Prostate gland (tissue), 2 donors: ENCODE results near the gene NFATC2IP.

Experiments
- POLR2A ChIP-seq: fragments of 450-650 bp; IDR thresholded peaks from one replicate; pipeline ENCODE4 v1.6.1; 2016; ENCODE audit warnings: antibody characterized with exemption, mild to moderate bottlenecking
- POLR2AphosphoS5 ChIP-seq: sonication (generic); formaldehyde crosslinking; IDR thresholded peaks from one replicate; pipeline ENCODE4 v1.6.1; 2017; ENCODE audit warnings: antibody characterized with exemption
- TF ChIP-seq, protein P1 (sequence below), 4 experiments: fragments of 200-600 bp in 2 of 4; fragments of 450-650 bp in 2 of 4; sonication (generic) in 2 of 4; IDR thresholded peaks; 1 replicate in 3 of 4; 2 replicates in 1 of 4; pipeline ENCODE4 v1.5.1; 2016 to 2019; ENCODE audit warnings: antibody characterized with exemption in 4 of 4, mild to moderate bottlenecking in 2 of 4, moderate library complexity in 2 of 4

- TF ChIP-seq, protein P1, sequence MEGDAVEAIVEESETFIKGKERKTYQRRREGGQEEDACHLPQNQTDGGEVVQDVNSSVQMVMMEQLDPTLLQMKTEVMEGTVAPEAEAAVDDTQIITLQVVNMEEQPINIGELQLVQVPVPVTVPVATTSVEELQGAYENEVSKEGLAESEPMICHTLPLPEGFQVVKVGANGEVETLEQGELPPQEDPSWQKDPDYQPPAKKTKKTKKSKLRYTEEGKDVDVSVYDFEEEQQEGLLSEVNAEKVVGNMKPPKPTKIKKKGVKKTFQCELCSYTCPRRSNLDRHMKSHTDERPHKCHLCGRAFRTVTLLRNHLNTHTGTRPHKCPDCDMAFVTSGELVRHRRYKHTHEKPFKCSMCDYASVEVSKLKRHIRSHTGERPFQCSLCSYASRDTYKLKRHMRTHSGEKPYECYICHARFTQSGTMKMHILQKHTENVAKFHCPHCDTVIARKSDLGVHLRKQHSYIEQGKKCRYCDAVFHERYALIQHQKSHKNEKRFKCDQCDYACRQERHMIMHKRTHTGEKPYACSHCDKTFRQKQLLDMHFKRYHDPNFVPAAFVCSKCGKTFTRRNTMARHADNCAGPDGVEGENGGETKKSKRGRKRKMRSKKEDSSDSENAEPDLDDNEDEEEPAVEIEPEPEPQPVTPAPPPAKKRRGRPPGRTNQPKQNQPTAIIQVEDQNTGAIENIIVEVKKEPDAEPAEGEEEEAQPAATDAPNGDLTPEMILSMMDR (IDR thresholded peaks at IDR 0.05): peak in 3 of 4 experiments; percentile 15 to 26 (median 19)
- peak; percentile 99 for TF ChIP-seq POLR2AphosphoS5
- TF ChIP-seq POLR2A: peak; percentile 47
These were observed 23.9 kb downstream of the NFATC2IP start, which contains the start of gene SPNS1 for GRCh38 chr16:28974437-28975157.
